GM10266 (cell line): ENCODE data around the gene KAZN.

Experiments used
- DNase-seq: peaks from one replicate; pipeline ENCODE4 v3.0.0; 2012; ENCODE audit errors: extremely low spot score
- CTCF ChIP-seq: IDR thresholded peaks from 2 replicates; pipeline ENCODE4 v1.5.1; 2012; ENCODE audit warnings: mild to moderate bottlenecking, low read depth; ENCODE audit not compliant: control insufficient read depth, insufficient read depth; ENCODE audit errors: missing control alignments

KAZN gene

GRCh38 chr1:14827870-14828269 is 229.4 kb downstream of the KAZN start:
- TF ChIP-seq CTCF = no peak
- no peak for DNase-seq

- no peak for TF ChIP-seq CTCF
- DNase-seq = no peak
Measured at GRCh38 chr1:14828665-14829064, 230.2 kb downstream of the KAZN start.

- TF ChIP-seq CTCF = no peak
- DNase-seq = no peak
Measured at GRCh38 chr1:14835725-14836124, 237.2 kb downstream of the KAZN start.

GRCh38 chr1:14836426-14837140 is 238.1 kb downstream of the KAZN start:
- no peak for TF ChIP-seq CTCF
- no peak for DNase-seq

- TF ChIP-seq CTCF = no peak
Measured at GRCh38 chr1:14840374-14840773, 241.9 kb downstream of the KAZN start.

GRCh38 chr1:14841456-14841855 is 243.0 kb downstream of the KAZN start:
- DNase-seq = no peak
- TF ChIP-seq CTCF = no peak

More at GRCh38 chr1:14840374-14840773, 241.9 kb downstream of the KAZN start:
- no peak for DNase-seq

- DNase-seq = no peak
Measured at GRCh38 chr1:14841951-14842350, 243.5 kb downstream of the KAZN start.

More at GRCh38 chr1:14841951-14842350, 243.5 kb downstream of the KAZN start:
- no peak for TF ChIP-seq CTCF
